Mucosa of descending colon (tissue), 3 donors: ENCODE measurements around the gene TUBGCP6. TPM values are rescaled to one million over a fixed set of nuclear protein-coding genes. Genes with fewer than 3 reads are reported as not detected.

Experiments used
- ATAC-seq: fragments of 200-7000 bp; cut with Tn5 transposase; one replicate; pipeline ENCODE4 v1.9.1; 2020; ENCODE audit warnings: mild to moderate bottlenecking, moderate library complexity
- DNase-seq, 3 donors: peaks; one replicate each; pipeline ENCODE4 v3.0.0-alpha.2; 2020
- H3K36me3 ChIP-seq: fragments of 200-600 bp; one replicate; pipeline ENCODE4 v1.8.0; 2021; ENCODE audit warnings: low read depth, mild to moderate bottlenecking
- H3K4me1 ChIP-seq: fragments of 200-600 bp; one replicate; pipeline ENCODE4 v1.8.0; 2021; ENCODE audit warnings: low read depth, mild to moderate bottlenecking
- H3K4me3 ChIP-seq: fragments of 200-600 bp; one replicate; pipeline ENCODE4 v1.8.0; 2021; ENCODE audit warnings: mild to moderate bottlenecking
- H3K9me3 ChIP-seq: fragments of 200-600 bp; one replicate; pipeline ENCODE4 v1.8.0; 2021; ENCODE audit warnings: mild to moderate bottlenecking
- intact Hi-C, 2 donors: fragments of 100-400 bp; cut with DNase I in 1 of 2; cut with micrococcal nuclease in 1 of 2; formaldehyde crosslinking; loops; one replicate each; pipeline versions ENCODE4 v1.11.0 to v1.11.1; 2022; cut with DNase I, micrococcal nuclease
- total RNA-seq, 3 donors: library from RNA; stranded (reverse); fragmentation: NEBNext Ultra II Directional in 2 of 3; extraction: Animal tissue kit (Norgen Biotek cat#: 25700) in 2 of 3; gene quantifications; one replicate each; pipeline versions ENCODE4 v1.2.1 to v1.2.4, GENCODE V29; 2021 to 2023
- TF ChIP-seq, protein P1 (sequence below): fragments of 200-600 bp; IDR thresholded peaks from one replicate; pipeline ENCODE4 v1.8.0; 2022; ENCODE audit warnings: antibody characterized with exemption, mild to moderate bottlenecking
- donor health status: DM: no; HTN: no; CAD: no; lungs with moderate emphysema.
- donor health status: DM: no; HTN: no; CAD: no.
- donor health status: DM: no; HTN: yes; CAD: no.

Gene TUBGCP6
- total RNA-seq, 3 donors from 2014 or later = 34.5 to 41.6 (median 40.5) TPM

GRCh38 chr22:50285568-50286229, 40.9 kb upstream of the TUBGCP6 start:
- Histone ChIP-seq H3K4me3 (no peak overlapping the region), H3K9me3 (no peaks in the 10 kb centered on the region), H3K4me1 (no peaks in the 10 kb centered on the region), H3K36me3 (peaks cover 12% of the 10 kb centered on the region)
- TF ChIP-seq, protein P1, sequence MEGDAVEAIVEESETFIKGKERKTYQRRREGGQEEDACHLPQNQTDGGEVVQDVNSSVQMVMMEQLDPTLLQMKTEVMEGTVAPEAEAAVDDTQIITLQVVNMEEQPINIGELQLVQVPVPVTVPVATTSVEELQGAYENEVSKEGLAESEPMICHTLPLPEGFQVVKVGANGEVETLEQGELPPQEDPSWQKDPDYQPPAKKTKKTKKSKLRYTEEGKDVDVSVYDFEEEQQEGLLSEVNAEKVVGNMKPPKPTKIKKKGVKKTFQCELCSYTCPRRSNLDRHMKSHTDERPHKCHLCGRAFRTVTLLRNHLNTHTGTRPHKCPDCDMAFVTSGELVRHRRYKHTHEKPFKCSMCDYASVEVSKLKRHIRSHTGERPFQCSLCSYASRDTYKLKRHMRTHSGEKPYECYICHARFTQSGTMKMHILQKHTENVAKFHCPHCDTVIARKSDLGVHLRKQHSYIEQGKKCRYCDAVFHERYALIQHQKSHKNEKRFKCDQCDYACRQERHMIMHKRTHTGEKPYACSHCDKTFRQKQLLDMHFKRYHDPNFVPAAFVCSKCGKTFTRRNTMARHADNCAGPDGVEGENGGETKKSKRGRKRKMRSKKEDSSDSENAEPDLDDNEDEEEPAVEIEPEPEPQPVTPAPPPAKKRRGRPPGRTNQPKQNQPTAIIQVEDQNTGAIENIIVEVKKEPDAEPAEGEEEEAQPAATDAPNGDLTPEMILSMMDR = no peak
- ATAC-seq = no peak
- intact Hi-C loops = no loop called here
- DNase-seq = no peak

DNA sequence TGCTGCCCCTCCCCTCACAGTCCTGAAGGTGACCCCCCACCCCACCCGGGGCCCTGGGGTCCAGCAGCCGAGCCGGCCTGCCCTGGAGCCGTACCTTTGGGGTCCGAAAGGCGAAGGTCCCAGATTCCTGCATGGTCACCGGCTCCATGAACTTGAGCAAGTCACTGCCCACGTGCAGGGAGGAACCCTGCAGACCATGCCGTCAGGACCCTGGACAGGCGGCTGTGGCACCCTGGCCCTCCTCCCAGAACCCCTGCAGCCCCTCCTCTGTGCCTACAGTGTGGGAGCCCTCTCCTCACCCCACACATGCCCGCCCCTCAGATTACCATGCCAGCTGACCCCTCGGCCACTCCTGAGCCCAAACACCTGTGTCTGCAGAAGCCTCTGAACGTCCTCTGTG, 39.7 kb upstream of the TUBGCP6 start:
- H3K4me3 ChIP-seq = no peak overlapping the region
- intact Hi-C loops = no loop called here
- H3K9me3 ChIP-seq = no peaks in the 10 kb centered on the region
- ATAC-seq (no peak), DNase-seq (no peak)
- H3K4me1 ChIP-seq = no peaks in the 10 kb centered on the region
- H3K36me3 ChIP-seq = peaks cover 14% of the 10 kb centered on the region
- TF ChIP-seq, protein P1 = no peak

GRCh38 chr22:50283821-50284220, 39.0 kb upstream of the TUBGCP6 start:
- H3K9me3 ChIP-seq = no peaks in the 10 kb centered on the region
- TF ChIP-seq, protein P1 = no peak
- ATAC-seq (no peak), DNase-seq (no peak)
- intact Hi-C loops = no loop called here
- no peaks in the 10 kb centered on the region for H3K4me1 ChIP-seq
- H3K36me3 ChIP-seq = peaks cover 16% of the 10 kb centered on the region
- no peak overlapping the region for H3K4me3 ChIP-seq

DNA sequence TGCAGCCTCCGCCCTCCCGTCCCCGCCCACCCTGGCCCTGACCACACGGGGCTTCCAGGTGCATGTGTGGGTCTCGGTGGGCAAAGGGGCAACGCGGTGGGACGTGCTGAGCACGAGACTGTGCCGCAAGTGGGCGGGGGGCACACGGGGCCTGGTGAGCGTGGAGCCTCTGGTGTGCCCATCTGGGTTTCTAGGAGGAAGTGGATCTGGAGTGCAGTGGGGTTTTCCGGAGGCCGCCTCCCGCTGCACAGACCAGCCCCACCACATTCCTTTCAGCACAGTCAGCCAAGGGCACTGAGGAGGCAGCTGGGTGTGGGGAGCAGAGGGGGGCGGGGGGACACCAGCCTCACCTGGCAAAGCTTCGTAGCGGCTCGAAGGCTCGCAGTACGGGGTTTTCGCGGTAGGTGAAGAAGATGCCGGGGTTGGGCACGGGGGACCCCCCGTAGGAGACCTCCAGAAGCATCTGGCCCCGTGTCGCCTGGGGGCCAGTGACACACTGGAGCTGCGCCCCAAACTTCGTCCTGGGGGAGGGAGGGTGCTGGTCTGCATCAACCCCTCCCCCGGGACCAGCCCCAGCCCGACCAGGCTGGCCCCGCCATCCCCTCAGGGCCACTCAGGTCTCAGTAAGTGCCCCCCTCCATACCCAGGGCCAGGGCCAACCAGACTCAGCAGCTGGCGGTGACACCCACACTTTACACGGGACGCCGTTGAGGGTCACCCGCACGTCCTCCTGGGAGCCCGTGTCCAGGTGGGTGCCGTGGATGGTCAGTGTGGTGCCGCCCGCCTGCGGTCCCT, 37.7 kb upstream of the TUBGCP6 start:
- ATAC-seq (peak; percentile 71), DNase-seq (no peak)
- Histone ChIP-seq H3K9me3 (no peaks in the 10 kb centered on the region), H3K36me3 (peaks cover 20% of the 10 kb centered on the region), H3K4me1 (no peaks in the 10 kb centered on the region), H3K4me3 (no peak overlapping the region)
- TF ChIP-seq, protein P1 = no peak
- intact Hi-C loops = no loop called here

- DNase-seq (no peak), ATAC-seq (no peak)
- peaks cover 14% of the 10 kb centered on the region for H3K36me3 ChIP-seq
- no peaks in the 10 kb centered on the region for H3K4me1 ChIP-seq
- intact Hi-C loops = no loop called here
- TF ChIP-seq, protein P1 = no peak
- no peak overlapping the region for H3K4me3 ChIP-seq
- H3K9me3 ChIP-seq = no peaks in the 10 kb centered on the region
Observed at GRCh38 chr22:50281957-50282356, 37.1 kb upstream of the TUBGCP6 start.
